ENCODE data around the gene BFSP1. TPM values are rescaled to one million over a fixed set of nuclear protein-coding genes. Genes with fewer than 3 reads are reported as not detected.

The BFSP1 gene
- total RNA-seq, 1 experiment from 2014 or later = 9.4 TPM

- Histone ChIP-seq H3K36me3 (no peaks in the 10 kb centered on the region), H3K9me3 (replicated peaks) (no peaks in the 10 kb centered on the region), H3K27me3 (replicated peaks) (no peaks in the 10 kb centered on the region; the same call in 1 of the 2 replicates), H3K27ac (no peak overlapping the region), H3K4me1 (replicated peaks) (no peaks in the 10 kb centered on the region), H3K4me3 (no peak overlapping the region)
- DNase-seq (ENCODE audit: low read depth in 1 of 2, low spot score in 2 of 2) = no peak
Observed at GRCh38 chr20:17491488-17491887, 39.7 kb downstream of the BFSP1 start.

GRCh38 chr20:17491041-17491440, 40.1 kb downstream of the BFSP1 start:
- no peak overlapping the region for H3K27ac ChIP-seq

GRCh38 chr20:17490501-17490900, 40.7 kb downstream of the BFSP1 start:
- Histone ChIP-seq H3K27me3 (replicated peaks) (no peaks in the 10 kb centered on the region; the same call in 1 of the 2 replicates), H3K9me3 (replicated peaks) (no peaks in the 10 kb centered on the region), H3K4me3 (no peak overlapping the region), H3K4me1 (replicated peaks) (no peaks in the 10 kb centered on the region), H3K36me3 (no peaks in the 10 kb centered on the region), H3K27ac (no peak overlapping the region)
- DNase-seq (ENCODE audit: low read depth in 1 of 2, low spot score in 2 of 2) = no peak

More at GRCh38 chr20:17491041-17491440, 40.1 kb downstream of the BFSP1 start:
- H3K4me1 ChIP-seq (replicated peaks) = no peaks in the 10 kb centered on the region
- no peaks in the 10 kb centered on the region for H3K36me3 ChIP-seq
- H3K4me3 ChIP-seq = no peak overlapping the region
- H3K9me3 ChIP-seq (replicated peaks) = no peaks in the 10 kb centered on the region
- DNase-seq (ENCODE audit: low read depth in 1 of 2, low spot score in 2 of 2) = no peak
- H3K27me3 ChIP-seq (replicated peaks) = no peaks in the 10 kb centered on the region; the same call in 1 of the 2 replicates

- Histone ChIP-seq H3K4me3 (no peak overlapping the region), H3K9me3 (replicated peaks) (no peaks in the 10 kb centered on the region), H3K4me1 (replicated peaks) (no peaks in the 10 kb centered on the region), H3K27ac (no peak overlapping the region), H3K36me3 (no peaks in the 10 kb centered on the region), H3K27me3 (replicated peaks) (no peaks in the 10 kb centered on the region; the same call in none of the 2 replicates)
- DNase-seq (ENCODE audit: low read depth in 1 of 2, low spot score in 2 of 2) = no peak
Observed at GRCh38 chr20:17488916-17489600, 42.1 kb downstream of the BFSP1 start.

GRCh38 chr20:17485017-17485416, 46.2 kb downstream of the BFSP1 start:
- Histone ChIP-seq H3K27ac (no peak overlapping the region), H3K27me3 (replicated peaks) (no peaks in the 10 kb centered on the region; the same call in none of the 2 replicates), H3K4me3 (no peak overlapping the region), H3K9me3 (replicated peaks) (no peaks in the 10 kb centered on the region), H3K36me3 (no peaks in the 10 kb centered on the region), H3K4me1 (replicated peaks) (no peaks in the 10 kb centered on the region)
- DNase-seq (ENCODE audit: low read depth in 1 of 2, low spot score in 2 of 2) = peak in 1 of 2 experiments; percentile 22

GRCh38 chr20:17482536-17482935, 48.6 kb downstream of the BFSP1 start:
- Histone ChIP-seq H3K27me3 (replicated peaks) (no peaks in the 10 kb centered on the region; the same call in none of the 2 replicates), H3K4me3 (no peak overlapping the region), H3K9me3 (replicated peaks) (no peaks in the 10 kb centered on the region), H3K4me1 (replicated peaks) (no peaks in the 10 kb centered on the region), H3K36me3 (no peaks in the 10 kb centered on the region), H3K27ac (no peak overlapping the region)
- no peak for DNase-seq (ENCODE audit: low read depth in 1 of 2, low spot score in 2 of 2)

- no peak for DNase-seq (ENCODE audit: low read depth in 1 of 2, low spot score in 2 of 2)
- Histone ChIP-seq H3K9me3 (replicated peaks) (no peaks in the 10 kb centered on the region), H3K4me1 (replicated peaks) (no peaks in the 10 kb centered on the region), H3K27ac (no peak overlapping the region), H3K4me3 (no peak overlapping the region), H3K36me3 (no peaks in the 10 kb centered on the region), H3K27me3 (replicated peaks) (no peaks in the 10 kb centered on the region; the same call in none of the 2 replicates)
Observed at GRCh38 chr20:17481661-17482060, 49.5 kb downstream of the BFSP1 start.

GRCh38 chr20:17480696-17481095, 50.5 kb downstream of the BFSP1 start:
- no peaks in the 10 kb centered on the region for H3K9me3 ChIP-seq (replicated peaks)
- no peak overlapping the region for H3K4me3 ChIP-seq
- H3K27ac ChIP-seq = no peak overlapping the region
- peaks cover 3% of the 10 kb centered on the region for H3K27me3 ChIP-seq (replicated peaks)
- H3K36me3 ChIP-seq = no peaks in the 10 kb centered on the region
- no peaks in the 10 kb centered on the region for H3K4me1 ChIP-seq (replicated peaks)
- DNase-seq (ENCODE audit: low read depth in 1 of 2, low spot score in 2 of 2) = peak in 1 of 2 experiments; percentile 30

DNA sequence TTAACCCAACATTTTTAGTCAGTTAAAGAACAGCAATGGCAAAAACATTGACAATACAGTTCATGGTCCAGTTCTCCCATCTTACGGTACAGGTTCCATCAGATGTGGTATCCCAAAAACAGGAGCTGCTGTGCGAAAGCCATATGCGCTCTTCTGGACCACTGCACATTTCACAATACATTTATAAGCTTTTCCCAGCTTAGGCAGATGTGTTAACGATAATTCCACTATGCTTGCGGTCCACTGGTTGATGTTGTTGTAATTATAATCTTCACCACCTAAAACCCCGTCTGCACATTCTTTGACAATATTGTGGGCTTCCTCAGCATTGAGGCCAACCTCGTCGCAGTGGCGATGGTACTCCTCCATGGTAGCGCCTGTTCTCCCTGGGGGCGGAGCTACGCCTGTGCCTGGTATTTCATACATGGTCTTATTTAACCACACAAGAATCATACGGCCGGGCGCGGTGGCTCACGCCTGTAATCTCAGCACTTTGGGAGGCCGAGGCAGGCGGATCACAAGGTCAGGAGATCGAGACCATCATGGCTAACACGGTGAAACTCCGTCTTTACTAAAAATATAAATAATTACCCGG, 52.0 kb downstream of the BFSP1 start:
- no peak for DNase-seq (ENCODE audit: low read depth in 1 of 2, low spot score in 2 of 2)
- H3K4me3 ChIP-seq = no peak overlapping the region
- H3K36me3 ChIP-seq = no peaks in the 10 kb centered on the region
- no peak overlapping the region for H3K27ac ChIP-seq
- no peaks in the 10 kb centered on the region for H3K9me3 ChIP-seq (replicated peaks)
- peaks cover 3% of the 10 kb centered on the region; the same call in 1 of the 2 replicates for H3K27me3 ChIP-seq (replicated peaks)
- no peaks in the 10 kb centered on the region for H3K4me1 ChIP-seq (replicated peaks)

DNA sequence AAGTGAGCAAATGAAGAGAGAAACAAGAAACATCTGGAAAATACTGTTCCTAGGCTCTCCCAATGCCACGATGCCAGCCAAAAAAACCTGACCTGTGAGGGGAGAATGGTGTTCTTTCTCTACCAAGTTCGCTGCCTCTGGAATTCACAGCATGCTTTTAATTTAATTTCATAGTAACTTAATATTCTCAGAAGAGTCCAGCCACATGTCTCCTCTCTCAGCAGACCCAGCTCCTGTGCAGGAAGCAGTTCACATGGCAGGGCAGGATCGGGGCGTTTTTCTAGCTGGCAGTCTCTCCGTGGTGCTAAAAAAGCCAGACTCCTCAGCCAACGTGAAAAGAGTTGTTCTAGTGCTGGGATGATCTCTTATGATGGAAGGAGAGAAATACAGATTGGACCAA, 57.5 kb downstream of the BFSP1 start:
- Histone ChIP-seq H3K4me1 (replicated peaks) (no peaks in the 10 kb centered on the region), H3K36me3 (no peaks in the 10 kb centered on the region), H3K27ac (no peak overlapping the region), H3K4me3 (no peak overlapping the region), H3K9me3 (replicated peaks) (0 out of 2 replicates have a peak, but pooled peaks cover 2% of the 10 kb centered on the region), H3K27me3 (replicated peaks) (peaks cover 10% of the 10 kb centered on the region)
- DNase-seq (ENCODE audit: low read depth in 1 of 2, low spot score in 2 of 2) = no peak

DNA sequence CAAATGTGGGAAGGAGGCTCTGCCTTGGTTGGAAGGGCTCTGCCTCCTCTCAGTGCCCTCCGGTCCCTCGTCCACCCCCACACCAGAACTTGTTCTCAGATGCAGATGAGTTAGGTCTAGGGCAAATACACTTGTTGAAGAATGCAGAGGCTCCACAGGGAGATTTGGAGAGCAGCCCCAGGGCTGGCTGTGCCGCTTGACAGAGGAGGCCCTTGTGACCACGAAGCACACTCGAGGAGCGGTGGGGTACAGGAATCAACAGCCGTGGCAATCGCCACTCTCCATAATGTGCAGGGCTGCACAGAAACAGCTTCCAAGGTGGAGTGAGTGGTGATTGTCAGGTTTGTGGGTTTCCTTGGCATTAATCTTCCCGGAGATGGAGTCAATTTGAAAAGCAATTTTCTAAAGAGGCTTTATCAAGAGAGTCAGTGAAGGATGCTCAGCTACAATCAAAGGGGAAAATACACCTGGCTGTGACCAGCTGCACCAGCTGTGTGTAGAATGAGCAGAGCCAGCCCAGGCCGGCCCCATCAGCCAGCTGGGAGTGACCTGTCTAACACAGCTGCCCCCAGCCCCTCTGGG, 59.5 kb downstream of the BFSP1 start:
- H3K36me3 ChIP-seq = no peaks in the 10 kb centered on the region
- H3K4me3 ChIP-seq = no peak overlapping the region
- H3K27ac ChIP-seq = no peak overlapping the region
- H3K9me3 ChIP-seq (replicated peaks) = 0 out of 2 replicates have a peak, but pooled peaks cover 2% of the 10 kb centered on the region
- H3K27me3 ChIP-seq (replicated peaks) = peaks cover 10% of the 10 kb centered on the region
- no peaks in the 10 kb centered on the region for H3K4me1 ChIP-seq (replicated peaks)
- no peak for DNase-seq (ENCODE audit: low read depth in 1 of 2, low spot score in 2 of 2)

- Histone ChIP-seq H3K36me3 (no peaks in the 10 kb centered on the region), H3K9me3 (replicated peaks) (0 out of 2 replicates have a peak, but pooled peaks cover 2% of the 10 kb centered on the region), H3K27ac (no peak overlapping the region), H3K4me1 (replicated peaks) (no peaks in the 10 kb centered on the region), H3K27me3 (replicated peaks) (peaks cover 7% of the 10 kb centered on the region), H3K4me3 (no peak overlapping the region)
- no peak for DNase-seq (ENCODE audit: low read depth in 1 of 2, low spot score in 2 of 2)
Observed at GRCh38 chr20:17470973-17471372, 60.2 kb downstream of the BFSP1 start.

DNA sequence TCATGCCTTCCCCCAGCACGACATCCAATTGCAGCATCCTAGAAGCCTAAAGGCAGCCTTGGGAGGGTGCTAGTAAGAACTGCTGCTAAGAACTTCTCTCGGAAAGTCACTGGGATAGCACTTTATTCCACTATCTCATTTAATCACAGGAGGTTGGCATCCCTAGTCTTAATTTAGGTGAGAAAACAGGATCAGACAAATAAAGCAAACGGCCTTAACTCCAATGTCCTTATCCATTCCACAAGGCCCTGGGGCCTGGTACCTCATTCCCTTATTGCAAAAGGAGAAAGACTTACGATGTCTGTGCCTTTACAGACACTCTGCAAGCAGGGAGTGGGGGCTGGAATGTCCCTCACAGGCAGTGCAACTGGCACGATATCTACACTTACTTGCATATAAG, 60.7 kb downstream of the BFSP1 start:
- H3K27me3 ChIP-seq (replicated peaks) = peaks cover 7% of the 10 kb centered on the region; the same call in 1 of the 2 replicates
- H3K27ac ChIP-seq = no peak overlapping the region
- no peak overlapping the region for H3K4me3 ChIP-seq
- H3K9me3 ChIP-seq (replicated peaks) = 0 out of 2 replicates have a peak, but pooled peaks cover 2% of the 10 kb centered on the region
- DNase-seq (ENCODE audit: low read depth in 1 of 2, low spot score in 2 of 2) = no peak
- no peaks in the 10 kb centered on the region for H3K36me3 ChIP-seq
- no peaks in the 10 kb centered on the region for H3K4me1 ChIP-seq (replicated peaks)

All from SJSA1 (cell line).